Lung (tissue), 16 donors: ENCODE data around the gene TBCEL. TPM values are rescaled to one million over a fixed set of nuclear protein-coding genes. Genes with fewer than 3 reads are reported as not detected.

Experiments used
- ATAC-seq: fragments of 200-7000 bp; cut with Tn5 transposase; one replicate; pipeline ENCODE4 v1.9.1; 2020; ENCODE audit warnings: moderate number of reproducible peaks; ENCODE audit not compliant: insufficient read depth, low FRiP score
- DNase-seq, 3 donors: peaks; one replicate each; pipeline ENCODE4 v3.0.0-alpha.2; 2013 to 2017
- H3K27ac ChIP-seq, 2 donors: one replicate each; pipeline ENCODE4 v1.5.1; 2013; ENCODE audit warnings: mild to moderate bottlenecking in 2 of 2, moderate library complexity in 2 of 2, control low read depth in 1 of 2, inconsistent platforms in 1 of 2, low read depth in 1 of 2, low read length in 1 of 2
- H3K27me3 ChIP-seq, 3 donors: one replicate each; pipeline ENCODE4 v1.5.1; 2013; ENCODE audit warnings: low read length in 2 of 3; ENCODE audit not compliant: control insufficient read depth in 3 of 3, insufficient read depth in 3 of 3
- H3K36me3 ChIP-seq, 4 donors: one replicate each; pipeline ENCODE4 v1.5.1; 2013; ENCODE audit warnings: low read length in 4 of 4, mild to moderate bottlenecking in 1 of 4, moderate library complexity in 1 of 4; ENCODE audit not compliant: control insufficient read depth in 4 of 4, insufficient read depth in 4 of 4
- H3K4me1 ChIP-seq, 5 donors: one replicate each; pipeline ENCODE4 v1.5.1; 2013; ENCODE audit warnings: low read length in 5 of 5, mild to moderate bottlenecking in 2 of 5, moderate library complexity in 1 of 5; ENCODE audit not compliant: control insufficient read depth in 5 of 5, insufficient read depth in 5 of 5
- H3K4me3 ChIP-seq: one replicate; pipeline ENCODE4 v1.5.1; 2013; ENCODE audit warnings: mild to moderate bottlenecking, control low read depth, moderate library complexity
- H3K9ac ChIP-seq, 2 donors: one replicate each; pipeline ENCODE4 v1.5.1; 2013; ENCODE audit warnings: low read length in 2 of 2, control low read depth in 1 of 2; ENCODE audit not compliant: insufficient read depth in 1 of 2
- H3K9me3 ChIP-seq, 4 donors: one replicate each; pipeline ENCODE4 v1.5.1; 2013; ENCODE audit warnings: low read length in 3 of 4, mild to moderate bottlenecking in 1 of 4, moderate library complexity in 1 of 4; ENCODE audit not compliant: control insufficient read depth in 4 of 4, insufficient read depth in 3 of 4
- WGBS, 2 donors: extraction: QIAGEN DNeasy Blood & Tissue Kit; methylation state at CpG; one replicate each; pipeline ENCODE4 v1.1.7; 2013; 5-methylcytosine and 5-hydroxymethylcytosine counted together
- long read RNA-seq, 5 donors: transcript quantifications; one replicate each; lab custom pipeline, GENCODE V29; 2026
- polyA plus RNA-seq, 2 donors: library from polyadenylated mRNA; stranded (reverse); fragments of 200-250 nt; gene quantifications; one replicate each; pipeline ENCODE4 v1.2.1, GENCODE V29; 2013
- total RNA-seq, 2 donors: library from RNA; depleted of rRNA in 1 of 2; stranded (reverse); fragments of >200 nt in 1 of 2; gene quantifications; one replicate each; pipeline ENCODE4 v1.2.1, GENCODE V29; 2014 to 2021
- TF ChIP-seq, protein P1 (sequence below): IDR thresholded peaks from 2 replicates; pipeline ENCODE4 v1.5.1; 2012; ENCODE audit warnings: mild to moderate bottlenecking; ENCODE audit errors: control extremely low read depth, extremely low read depth
- donor health status: control.
- donor health status: control.
- donor health status: Bipolar disorder and iron deficiency.
- donor health status: healthy.
- donor health status: DM: yes; HTN: yes; CAD: no.

TBCEL gene, protein sequence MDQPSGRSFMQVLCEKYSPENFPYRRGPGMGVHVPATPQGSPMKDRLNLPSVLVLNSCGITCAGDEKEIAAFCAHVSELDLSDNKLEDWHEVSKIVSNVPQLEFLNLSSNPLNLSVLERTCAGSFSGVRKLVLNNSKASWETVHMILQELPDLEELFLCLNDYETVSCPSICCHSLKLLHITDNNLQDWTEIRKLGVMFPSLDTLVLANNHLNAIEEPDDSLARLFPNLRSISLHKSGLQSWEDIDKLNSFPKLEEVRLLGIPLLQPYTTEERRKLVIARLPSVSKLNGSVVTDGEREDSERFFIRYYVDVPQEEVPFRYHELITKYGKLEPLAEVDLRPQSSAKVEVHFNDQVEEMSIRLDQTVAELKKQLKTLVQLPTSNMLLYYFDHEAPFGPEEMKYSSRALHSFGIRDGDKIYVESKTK
- 10 to 100 TPM; 27.1 to 73.2 TPM for total RNA-seq
- 1 to 10 TPM; 5.0 to 7.8 TPM for polyA plus RNA-seq
- long read RNA-seq, donor 1, full-length matches to known transcripts = 5 of 5 reads
- long read RNA-seq, donor 1, partial matches to known transcripts = 0 of 5 reads
- long read RNA-seq, donor 1, other reads (novel, unspliced or antisense) = 0 of 5 reads
- long read RNA-seq, donor 2, full-length matches to known transcripts = 1 of 1 reads
- long read RNA-seq, donor 2, partial matches to known transcripts = 0 of 1 reads
- long read RNA-seq, donor 2, other reads (novel, unspliced or antisense) = 0 of 1 reads
- long read RNA-seq, donor 3, full-length matches to known transcripts = 3 of 3 reads
- long read RNA-seq, donor 3, partial matches to known transcripts = 0 of 3 reads
- long read RNA-seq, donor 3, other reads (novel, unspliced or antisense) = 0 of 3 reads
- long read RNA-seq, donor 4, full-length matches to known transcripts = 2 of 2 reads
- long read RNA-seq, donor 4, partial matches to known transcripts = 0 of 2 reads
- long read RNA-seq, donor 4, other reads (novel, unspliced or antisense) = 0 of 2 reads
- long read RNA-seq, donor 5, full-length matches to known transcripts = 5 of 5 reads
- long read RNA-seq, donor 5, partial matches to known transcripts = 0 of 5 reads
- long read RNA-seq, donor 5, other reads (novel, unspliced or antisense) = 0 of 5 reads

GRCh38 chr11:121023848-121024751 is at the start of gene TBCEL:
TSS of gene TBCEL (plus strand) at chr11:121024102. CDS start at chr11:121045691, 21,589 bp downstream.
- DNase-seq (peak; percentile 93 to 95 (median 95)), ATAC-seq (peak; percentile 92)
- peak within 1 kb of the TSS; percentile 99 for H3K4me3 ChIP-seq
- TF ChIP-seq, protein P1, sequence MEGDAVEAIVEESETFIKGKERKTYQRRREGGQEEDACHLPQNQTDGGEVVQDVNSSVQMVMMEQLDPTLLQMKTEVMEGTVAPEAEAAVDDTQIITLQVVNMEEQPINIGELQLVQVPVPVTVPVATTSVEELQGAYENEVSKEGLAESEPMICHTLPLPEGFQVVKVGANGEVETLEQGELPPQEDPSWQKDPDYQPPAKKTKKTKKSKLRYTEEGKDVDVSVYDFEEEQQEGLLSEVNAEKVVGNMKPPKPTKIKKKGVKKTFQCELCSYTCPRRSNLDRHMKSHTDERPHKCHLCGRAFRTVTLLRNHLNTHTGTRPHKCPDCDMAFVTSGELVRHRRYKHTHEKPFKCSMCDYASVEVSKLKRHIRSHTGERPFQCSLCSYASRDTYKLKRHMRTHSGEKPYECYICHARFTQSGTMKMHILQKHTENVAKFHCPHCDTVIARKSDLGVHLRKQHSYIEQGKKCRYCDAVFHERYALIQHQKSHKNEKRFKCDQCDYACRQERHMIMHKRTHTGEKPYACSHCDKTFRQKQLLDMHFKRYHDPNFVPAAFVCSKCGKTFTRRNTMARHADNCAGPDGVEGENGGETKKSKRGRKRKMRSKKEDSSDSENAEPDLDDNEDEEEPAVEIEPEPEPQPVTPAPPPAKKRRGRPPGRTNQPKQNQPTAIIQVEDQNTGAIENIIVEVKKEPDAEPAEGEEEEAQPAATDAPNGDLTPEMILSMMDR = no peak
- 1% methylated on average over 54 of the region's 54 CpGs for WGBS, 2 donors
- peaks cover 0 to 25% (median 10%) of the 10 kb centered on the region in 5 donors for H3K4me1 ChIP-seq
- H3K27me3 ChIP-seq = no peaks in the 10 kb centered on the region
- no peaks in the 10 kb centered on the region for H3K36me3 ChIP-seq
- peak within 1 kb of the TSS; percentile 67 to 90 for H3K27ac ChIP-seq
- no peaks in the 10 kb centered on the region for H3K9me3 ChIP-seq
- H3K9ac ChIP-seq = peak within 1 kb of the TSS in 1 of 2 donors; percentile 66

GRCh38 chr11:120974466-120974865 is 49.4 kb upstream of the TBCEL start:
- H3K4me3 ChIP-seq = no peak overlapping the region
- peaks cover 0 to 4% (median 0%) of the 10 kb centered on the region in 4 donors for H3K36me3 ChIP-seq
- TF ChIP-seq, protein P1 = no peak
- 63 to 72% methylated on average over 9 of the region's 9 CpGs for WGBS, 2 donors
- peaks cover 0 to 2% (median 0%) of the 10 kb centered on the region in 4 donors for H3K9me3 ChIP-seq
- DNase-seq (peak in 2 of 3 donors; percentile 18 to 43), ATAC-seq (no peak)
- peaks cover 0 to 12% (median 0%) of the 10 kb centered on the region in 5 donors for H3K4me1 ChIP-seq
- H3K9ac ChIP-seq = no peak overlapping the region
- no peak overlapping the region for H3K27ac ChIP-seq
- no peaks in the 10 kb centered on the region for H3K27me3 ChIP-seq

DNA sequence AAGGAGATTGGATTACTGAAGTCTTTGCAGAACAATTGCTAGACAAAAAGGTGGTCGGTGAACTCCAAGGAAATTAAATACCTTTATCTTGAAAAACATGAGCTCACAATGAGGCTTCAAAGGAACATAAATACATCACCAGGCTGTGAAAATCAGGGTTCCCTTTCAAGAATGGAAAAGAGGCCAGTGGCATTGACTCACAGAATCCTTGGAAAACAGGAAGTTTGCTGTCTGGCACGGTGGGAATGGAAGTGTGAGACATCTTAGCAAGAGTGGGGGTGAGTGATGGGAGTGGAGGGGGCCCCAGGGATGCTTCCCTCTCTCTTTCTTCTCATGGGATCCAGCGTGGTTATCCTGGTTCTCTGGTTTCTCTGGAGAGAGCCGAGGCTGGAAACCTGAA is 48.9 kb upstream of the TBCEL start:
- DNase-seq = peak in 2 of 3 donors; percentile 45 to 80
- Histone ChIP-seq H3K27ac (no peak overlapping the region), H3K9me3 (peaks cover 0 to 2% (median 0%) of the 10 kb centered on the region in 4 donors), H3K27me3 (no peaks in the 10 kb centered on the region), H3K4me3 (no peak overlapping the region), H3K36me3 (peaks cover 0 to under 1% (median 0%) of the 10 kb centered on the region in 4 donors), H3K4me1 (peaks cover 0 to 12% (median 0%) of the 10 kb centered on the region in 5 donors), H3K9ac (no peak overlapping the region)
- TF ChIP-seq, protein P1 = no peak
- 32% methylated on average over 4 of the region's 4 CpGs for WGBS, 2 donors
- no peak for ATAC-seq
